NCI-H2107 treated with DMSO at 0.1 percent for 48 hours (cell line): ENCODE data around the gene DNMT1.
"Not testable (repeated sequence)": the region's sequence is repeated elsewhere in the genome, so short reads cannot be mapped to it uniquely, and the experiment has no call there.

Experiments used
- DNase-seq: peaks from one replicate; lab custom pipeline; 2025; ENCODE audit not compliant: unreplicated experiment; lab: John Stamatoyannopoulos, UW

Gene DNMT1

GRCh38 chr19:10184636-10185035, 10.1 kb downstream of the DNMT1 start:
- no peak for DNase-seq

- DNase-seq = no peak
Observed at GRCh38 chr19:10183926-10184325, 10.8 kb downstream of the DNMT1 start.

- DNase-seq = no peak
Observed at GRCh38 chr19:10182847-10183246, 11.9 kb downstream of the DNMT1 start.

- DNase-seq = no peak
Observed at GRCh38 chr19:10182076-10182475, 12.7 kb downstream of the DNMT1 start.

GRCh38 chr19:10180459-10180858, 14.3 kb downstream of the DNMT1 start:
- no peak for DNase-seq

- not testable (repeated sequence) for DNase-seq
Observed at GRCh38 chr19:10180024-10180423, 14.7 kb downstream of the DNMT1 start.

GRCh38 chr19:10173527-10173926, 21.2 kb downstream of the DNMT1 start:
- DNase-seq = no peak

GRCh38 chr19:10168386-10168948, 26.3 kb downstream of the DNMT1 start:
- no peak for DNase-seq

- DNase-seq = no peak
Observed at GRCh38 chr19:10167459-10167858, 27.3 kb downstream of the DNMT1 start.

GRCh38 chr19:10166501-10166900, 28.3 kb downstream of the DNMT1 start:
- not testable (repeated sequence) for DNase-seq

- DNase-seq = no peak
Observed at GRCh38 chr19:10166046-10166445, 28.7 kb downstream of the DNMT1 start.

GRCh38 chr19:10163536-10163935, 31.2 kb downstream of the DNMT1 start:
- DNase-seq = no peak

- no peak for DNase-seq
Observed at GRCh38 chr19:10159610-10160009, 35.1 kb downstream of the DNMT1 start.

- no peak for DNase-seq
Observed at GRCh38 chr19:10158485-10158884, 36.3 kb downstream of the DNMT1 start.

- DNase-seq = no peak
Observed at GRCh38 chr19:10158071-10158470, 36.7 kb downstream of the DNMT1 start.

GRCh38 chr19:10155839-10156238, 38.9 kb downstream of the DNMT1 start:
- no peak for DNase-seq

- no peak for DNase-seq
Observed at GRCh38 chr19:10152100-10152499, 42.7 kb downstream of the DNMT1 start.

GRCh38 chr19:10151521-10151920, 43.2 kb downstream of the DNMT1 start:
- no peak for DNase-seq

- no peak for DNase-seq
Observed at GRCh38 chr19:10149427-10149826, 45.3 kb downstream of the DNMT1 start.

GRCh38 chr19:10146142-10146541, 48.6 kb downstream of the DNMT1 start:
- DNase-seq = no peak

- no peak for DNase-seq
Observed at GRCh38 chr19:10145031-10145430, 49.7 kb downstream of the DNMT1 start.

GRCh38 chr19:10144361-10144760, 50.4 kb downstream of the DNMT1 start:
- DNase-seq = no peak

- no peak for DNase-seq
Observed at GRCh38 chr19:10143681-10144080, 51.1 kb downstream of the DNMT1 start.
